GM23338 (cell line): ENCODE data around the gene KCNB1.

Experiments used
- EZH2 ChIP-seq: fragments of 200-600 bp; sonication (generic); IDR thresholded peaks from one replicate; pipeline ENCODE4 v1.8.0; 2017; ENCODE audit warnings: antibody characterized with exemption, mild to moderate bottlenecking, low read depth; ENCODE audit not compliant: unreplicated experiment
- EZH2phosphoT487 ChIP-seq: fragments of 200-600 bp; sonication (generic); IDR thresholded peaks from one replicate; pipeline ENCODE4 v1.8.1; 2018; ENCODE audit warnings: antibody characterized with exemption; ENCODE audit not compliant: unreplicated experiment
- JUNB ChIP-seq: IDR thresholded peaks from one replicate; pipeline ENCODE4 v1.6.1; 2016; ENCODE audit warnings: antibody characterized with exemption; ENCODE audit not compliant: unreplicated experiment
- POLR2AphosphoS5 ChIP-seq: IDR thresholded peaks from 2 replicates; pipeline ENCODE4 v1.6.1; 2016; ENCODE audit warnings: antibody characterized with exemption, low read depth
- ZNF114 ChIP-seq: fragments of 250-450 bp; sonication (Bioruptor Pico); IDR thresholded peaks from 2 replicates; pipeline ENCODE4 v1.5.0; 2020; ENCODE audit warnings: mild to moderate bottlenecking, moderate library complexity
- TF ChIP-seq, protein P1 (sequence below), 2 experiments: fragments of 200-600 bp in 1 of 2; sonication (generic) in 1 of 2; conservative IDR thresholded peaks; 2 replicates each; pipeline versions ENCODE4 v1.5.1 to v1.6.1; 2016 to 2017; ENCODE audit warnings: antibody characterized with exemption in 2 of 2, low read depth in 2 of 2, mild to moderate bottlenecking in 2 of 2, moderate library complexity in 1 of 2
- TF ChIP-seq, protein P2 (sequence below): IDR thresholded peaks from 2 replicates; pipeline ENCODE4 v1.6.1; 2016; ENCODE audit warnings: antibody characterized with exemption

DNA sequence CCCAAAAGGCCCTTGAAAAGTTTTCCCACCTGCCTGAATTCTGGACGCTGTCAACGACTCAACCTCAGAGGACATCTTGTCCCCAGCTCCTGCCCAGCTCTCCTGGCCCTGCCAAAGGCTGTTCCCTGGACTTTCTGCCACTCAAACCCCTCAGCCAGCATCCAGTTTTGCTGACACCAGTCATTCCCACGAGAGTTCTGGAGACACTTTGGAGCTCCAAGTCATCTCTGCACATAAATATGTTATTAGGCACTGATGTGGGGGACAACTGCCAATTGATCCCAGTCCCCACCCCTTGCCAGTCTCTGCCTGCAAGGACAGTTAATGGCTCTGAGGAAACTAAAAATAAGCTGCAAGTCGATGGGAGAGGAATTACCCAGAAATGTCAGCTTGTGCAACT, 38.9 kb upstream of the KCNB1 start:
- TF ChIP-seq JUNB = no peak
- TF ChIP-seq, protein P1, sequence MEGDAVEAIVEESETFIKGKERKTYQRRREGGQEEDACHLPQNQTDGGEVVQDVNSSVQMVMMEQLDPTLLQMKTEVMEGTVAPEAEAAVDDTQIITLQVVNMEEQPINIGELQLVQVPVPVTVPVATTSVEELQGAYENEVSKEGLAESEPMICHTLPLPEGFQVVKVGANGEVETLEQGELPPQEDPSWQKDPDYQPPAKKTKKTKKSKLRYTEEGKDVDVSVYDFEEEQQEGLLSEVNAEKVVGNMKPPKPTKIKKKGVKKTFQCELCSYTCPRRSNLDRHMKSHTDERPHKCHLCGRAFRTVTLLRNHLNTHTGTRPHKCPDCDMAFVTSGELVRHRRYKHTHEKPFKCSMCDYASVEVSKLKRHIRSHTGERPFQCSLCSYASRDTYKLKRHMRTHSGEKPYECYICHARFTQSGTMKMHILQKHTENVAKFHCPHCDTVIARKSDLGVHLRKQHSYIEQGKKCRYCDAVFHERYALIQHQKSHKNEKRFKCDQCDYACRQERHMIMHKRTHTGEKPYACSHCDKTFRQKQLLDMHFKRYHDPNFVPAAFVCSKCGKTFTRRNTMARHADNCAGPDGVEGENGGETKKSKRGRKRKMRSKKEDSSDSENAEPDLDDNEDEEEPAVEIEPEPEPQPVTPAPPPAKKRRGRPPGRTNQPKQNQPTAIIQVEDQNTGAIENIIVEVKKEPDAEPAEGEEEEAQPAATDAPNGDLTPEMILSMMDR (conservative IDR thresholded peaks at IDR 0.05; ENCODE audit: low read depth in 2 of 2) = no peak
- no peak for TF ChIP-seq EZH2phosphoT487
- no peak for TF ChIP-seq EZH2
- no peak for TF ChIP-seq ZNF114 (CRISPR knock-in tag)
- TF ChIP-seq POLR2AphosphoS5 = no peak
- TF ChIP-seq, protein P2, sequence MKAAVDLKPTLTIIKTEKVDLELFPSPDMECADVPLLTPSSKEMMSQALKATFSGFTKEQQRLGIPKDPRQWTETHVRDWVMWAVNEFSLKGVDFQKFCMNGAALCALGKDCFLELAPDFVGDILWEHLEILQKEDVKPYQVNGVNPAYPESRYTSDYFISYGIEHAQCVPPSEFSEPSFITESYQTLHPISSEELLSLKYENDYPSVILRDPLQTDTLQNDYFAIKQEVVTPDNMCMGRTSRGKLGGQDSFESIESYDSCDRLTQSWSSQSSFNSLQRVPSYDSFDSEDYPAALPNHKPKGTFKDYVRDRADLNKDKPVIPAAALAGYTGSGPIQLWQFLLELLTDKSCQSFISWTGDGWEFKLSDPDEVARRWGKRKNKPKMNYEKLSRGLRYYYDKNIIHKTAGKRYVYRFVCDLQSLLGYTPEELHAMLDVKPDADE = no peak
